Vagina (tissue), 2 donors: ENCODE data around the gene BNIP5. TPM values are rescaled to one million over a fixed set of nuclear protein-coding genes. Genes with fewer than 3 reads are reported as not detected.

Experiments used
- DNase-seq, 2 donors: peaks; one replicate each; pipeline ENCODE4 v3.0.0-alpha.2; 2017; ENCODE audit errors: extremely low spot score in 2 of 2
- H3K27ac ChIP-seq: fragments of 200-600 bp; sonication (generic); one replicate; pipeline ENCODE4 v1.5.1; 2019
- H3K27me3 ChIP-seq: fragments of 200-600 bp; sonication (generic); one replicate; pipeline ENCODE4 v1.5.1; 2019
- H3K36me3 ChIP-seq, 2 donors: fragments of 200-600 bp; sonication (generic); one replicate each; pipeline ENCODE4 v1.5.1; 2017 to 2019
- H3K4me1 ChIP-seq: fragments of 200-600 bp; sonication (generic); one replicate; pipeline ENCODE4 v1.5.1; 2019
- H3K4me3 ChIP-seq, 2 donors: fragments of 200-600 bp; sonication (generic); 1 replicate in 1 of 2; 2 replicates in 1 of 2; pipeline ENCODE4 v1.5.1; 2016 to 2019
- H3K9me3 ChIP-seq: fragments of 200-600 bp; sonication (generic); one replicate; pipeline ENCODE4 v1.5.1; 2019
- CTCF ChIP-seq, 3 experiments: fragments of 450-650 bp in 2 of 3; fragments of 200-600 bp in 1 of 3; sonication (generic) in 1 of 3; IDR thresholded peaks; one replicate each; pipeline ENCODE4 v1.5.1; 2017 to 2019; ENCODE audit warnings: antibody characterized with exemption in 3 of 3, mild to moderate bottlenecking in 2 of 3, moderate library complexity in 2 of 3
- POLR2A ChIP-seq, 2 donors: fragments of 450-650 bp; IDR thresholded peaks; one replicate each; pipeline ENCODE4 v1.6.1; 2017; ENCODE audit warnings: antibody characterized with exemption in 2 of 2, mild to moderate bottlenecking in 2 of 2, moderate library complexity in 2 of 2
- POLR2AphosphoS5 ChIP-seq, 2 donors: sonication (generic); formaldehyde crosslinking; IDR thresholded peaks; one replicate each; pipeline ENCODE4 v1.9.0; 2017; ENCODE audit warnings: antibody characterized with exemption in 2 of 2, mild to moderate bottlenecking in 2 of 2, low read depth in 1 of 2; ENCODE audit not compliant: insufficient read depth in 1 of 2
- intact Hi-C: fragments of 100-400 bp; cut with DNase I; formaldehyde crosslinking; loops from one replicate; pipeline ENCODE4 v1.15.1; 2023
- total RNA-seq: library from RNA; depleted of rRNA; stranded (reverse); fragments of >200 nt; gene quantifications from one replicate; pipeline ENCODE4 v1.2.3, GENCODE V29; 2016

Gene BNIP5
- total RNA-seq, 1 donor from 2014 or later: not detected

GRCh38 chr6:36312854-36313648 is 23.6 kb downstream of the BNIP5 start:
- H3K27me3 ChIP-seq: no peaks in the 10 kb centered on the region
- no peaks in the 10 kb centered on the region for H3K4me1 ChIP-seq
- intact Hi-C loops: no loop called here
- H3K4me3 ChIP-seq: no peak overlapping the region
- no peak for DNase-seq
- no peaks in the 10 kb centered on the region for H3K9me3 ChIP-seq
- TF ChIP-seq CTCF (IDR thresholded peaks at IDR 0.05) (no peak), POLR2AphosphoS5 (IDR thresholded peaks at IDR 0.05; ENCODE audit: insufficient read depth in 1 of 2, low read depth in 1 of 2) (no peak), POLR2A (IDR thresholded peaks at IDR 0.05) (no peak)
- no peaks in the 10 kb centered on the region for H3K36me3 ChIP-seq
- no peak overlapping the region for H3K27ac ChIP-seq

GRCh38 chr6:36309900-36310299 is 26.8 kb downstream of the BNIP5 start:
- Histone ChIP-seq H3K27ac (no peak overlapping the region), H3K4me3 (no peak overlapping the region), H3K36me3 (no peaks in the 10 kb centered on the region), H3K27me3 (no peaks in the 10 kb centered on the region), H3K4me1 (no peaks in the 10 kb centered on the region), H3K9me3 (no peaks in the 10 kb centered on the region)
- TF ChIP-seq POLR2AphosphoS5 (IDR thresholded peaks at IDR 0.05; ENCODE audit: insufficient read depth in 1 of 2, low read depth in 1 of 2): no peak
- no peak for TF ChIP-seq CTCF (IDR thresholded peaks at IDR 0.05)
- no peak for TF ChIP-seq POLR2A (IDR thresholded peaks at IDR 0.05)
- DNase-seq: no peak
- intact Hi-C loops: no loop called here

GRCh38 chr6:36309203-36309602 is 27.5 kb downstream of the BNIP5 start:
- H3K9me3 ChIP-seq: no peaks in the 10 kb centered on the region

GRCh38 chr6:36308514-36308913 is 28.2 kb downstream of the BNIP5 start:
- DNase-seq: no peak
- H3K4me3 ChIP-seq: no peak overlapping the region
- H3K27me3 ChIP-seq: no peaks in the 10 kb centered on the region
- H3K9me3 ChIP-seq: no peaks in the 10 kb centered on the region
- intact Hi-C loops: no loop called here
- TF ChIP-seq POLR2A (IDR thresholded peaks at IDR 0.05) (no peak), CTCF (IDR thresholded peaks at IDR 0.05) (no peak), POLR2AphosphoS5 (IDR thresholded peaks at IDR 0.05; ENCODE audit: insufficient read depth in 1 of 2, low read depth in 1 of 2) (no peak)
- no peak overlapping the region for H3K27ac ChIP-seq
- no peaks in the 10 kb centered on the region for H3K4me1 ChIP-seq
- H3K36me3 ChIP-seq: no peaks in the 10 kb centered on the region

More at GRCh38 chr6:36309203-36309602, 27.5 kb downstream of the BNIP5 start:
- Histone ChIP-seq H3K4me1 (no peaks in the 10 kb centered on the region), H3K27me3 (no peaks in the 10 kb centered on the region), H3K27ac (no peak overlapping the region), H3K36me3 (no peaks in the 10 kb centered on the region), H3K4me3 (no peak overlapping the region)
- intact Hi-C loops: no loop called here
- DNase-seq: no peak
- TF ChIP-seq POLR2AphosphoS5 (IDR thresholded peaks at IDR 0.05; ENCODE audit: insufficient read depth in 1 of 2, low read depth in 1 of 2): no peak
- TF ChIP-seq POLR2A (IDR thresholded peaks at IDR 0.05): no peak
- TF ChIP-seq CTCF (IDR thresholded peaks at IDR 0.05): no peak

- no peak for DNase-seq
- intact Hi-C loops: no loop called here
- no peaks in the 10 kb centered on the region for H3K27me3 ChIP-seq
- no peak for TF ChIP-seq POLR2AphosphoS5 (IDR thresholded peaks at IDR 0.05; ENCODE audit: insufficient read depth in 1 of 2, low read depth in 1 of 2)
- TF ChIP-seq POLR2A (IDR thresholded peaks at IDR 0.05): no peak
- H3K9me3 ChIP-seq: no peaks in the 10 kb centered on the region
- H3K27ac ChIP-seq: no peak overlapping the region
- no peaks in the 10 kb centered on the region for H3K36me3 ChIP-seq
- H3K4me3 ChIP-seq: no peak overlapping the region
- no peaks in the 10 kb centered on the region for H3K4me1 ChIP-seq
Measured at GRCh38 chr6:36306375-36306774, 30.3 kb downstream of the BNIP5 start.
